ENCODE data around the gene SLC2A1.

DNA sequence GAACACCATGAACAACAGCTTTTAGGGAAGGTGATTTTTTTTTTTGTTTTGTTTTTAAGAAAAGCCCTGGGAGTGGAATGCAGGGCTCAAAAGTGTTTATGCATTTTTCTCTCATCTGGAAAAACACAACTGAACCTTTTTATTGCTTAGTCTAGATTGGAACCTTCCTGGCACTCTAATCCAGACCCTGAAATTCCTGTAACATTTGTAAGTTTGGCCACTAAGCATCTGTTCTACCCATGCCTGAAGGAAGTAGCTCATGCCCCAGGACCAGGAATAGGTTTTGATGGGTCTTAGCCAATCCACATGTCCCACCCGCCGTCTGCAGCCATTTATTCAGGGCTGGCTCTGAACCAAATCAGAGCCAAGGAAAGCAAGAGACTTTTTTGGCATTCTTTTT is 39.7 kb upstream of the SLC2A1 start:
- TF ChIP-seq EZH2 (IDR thresholded peaks at IDR 0.05) (no peak), POLR2AphosphoS5 (IDR thresholded peaks at IDR 0.05; ENCODE audit: borderline replicate concordance, low read depth, low read length) (no peak), FOXP2 (optimal IDR thresholded peaks at IDR 0.05; ENCODE audit: control extremely low read depth, extremely low read length, insufficient read depth) (no peak)
